Lung (tissue), 12 donors: Measurements from ENCODE around the gene CLCN1. TPM values are rescaled to one million over a fixed set of nuclear protein-coding genes. Genes with fewer than 3 reads are reported as not detected.

Experiments used
- ATAC-seq: fragments of 200-7000 bp; cut with Tn5 transposase; one replicate; pipeline ENCODE4 v1.9.1; 2020; ENCODE audit warnings: moderate number of reproducible peaks; ENCODE audit not compliant: insufficient read depth, low FRiP score
- DNase-seq, 3 donors: peaks; one replicate each; pipeline ENCODE4 v3.0.0-alpha.2; 2013 to 2017
- H3K27ac ChIP-seq, 2 donors: one replicate each; pipeline ENCODE4 v1.5.1; 2013; ENCODE audit warnings: mild to moderate bottlenecking in 2 of 2, moderate library complexity in 2 of 2, control low read depth in 1 of 2, inconsistent platforms in 1 of 2, low read depth in 1 of 2, low read length in 1 of 2
- H3K27me3 ChIP-seq, 3 donors: one replicate each; pipeline ENCODE4 v1.5.1; 2013; ENCODE audit warnings: low read length in 2 of 3; ENCODE audit not compliant: control insufficient read depth in 3 of 3, insufficient read depth in 3 of 3
- H3K36me3 ChIP-seq, 4 donors: one replicate each; pipeline ENCODE4 v1.5.1; 2013; ENCODE audit warnings: low read length in 4 of 4, mild to moderate bottlenecking in 1 of 4, moderate library complexity in 1 of 4; ENCODE audit not compliant: control insufficient read depth in 4 of 4, insufficient read depth in 4 of 4
- H3K4me1 ChIP-seq, 5 donors: one replicate each; pipeline ENCODE4 v1.5.1; 2013; ENCODE audit warnings: low read length in 5 of 5, mild to moderate bottlenecking in 2 of 5, moderate library complexity in 1 of 5; ENCODE audit not compliant: control insufficient read depth in 5 of 5, insufficient read depth in 5 of 5
- H3K4me3 ChIP-seq: one replicate; pipeline ENCODE4 v1.5.1; 2013; ENCODE audit warnings: mild to moderate bottlenecking, control low read depth, moderate library complexity
- H3K9ac ChIP-seq, 2 donors: one replicate each; pipeline ENCODE4 v1.5.1; 2013; ENCODE audit warnings: low read length in 2 of 2, control low read depth in 1 of 2; ENCODE audit not compliant: insufficient read depth in 1 of 2
- H3K9me3 ChIP-seq, 4 donors: one replicate each; pipeline ENCODE4 v1.5.1; 2013; ENCODE audit warnings: low read length in 3 of 4, mild to moderate bottlenecking in 1 of 4, moderate library complexity in 1 of 4; ENCODE audit not compliant: control insufficient read depth in 4 of 4, insufficient read depth in 3 of 4
- CTCF ChIP-seq: IDR thresholded peaks from 2 replicates; pipeline ENCODE4 v1.5.1; 2012; ENCODE audit warnings: mild to moderate bottlenecking; ENCODE audit errors: control extremely low read depth, extremely low read depth
- WGBS, 2 donors: extraction: QIAGEN DNeasy Blood & Tissue Kit; methylation state at CpG; one replicate each; pipeline ENCODE4 v1.1.7; 2013; 5-methylcytosine and 5-hydroxymethylcytosine counted together
- polyA plus RNA-seq, 2 donors: library from polyadenylated mRNA; stranded (reverse); fragments of 200-250 nt; gene quantifications; one replicate each; pipeline ENCODE4 v1.2.1, GENCODE V29; 2013
- total RNA-seq, 2 donors: library from RNA; depleted of rRNA in 1 of 2; stranded (reverse); fragments of >200 nt in 1 of 2; gene quantifications; one replicate each; pipeline ENCODE4 v1.2.1, GENCODE V29; 2014 to 2021
- donor health status: control.
- donor health status: control.
- donor health status: Bipolar disorder and iron deficiency.
- donor health status: healthy.
- donor health status: DM: yes; HTN: yes; CAD: no.

The CLCN1 gene
- total and polyA plus RNA-seq, 4 donors = 0.06 to 0.18 TPM; not detected in 2

GRCh38 chr7:143272871-143273270, 43.0 kb upstream of the CLCN1 start:
- no peak for ATAC-seq
- Histone ChIP-seq H3K27ac (no peak overlapping the region), H3K36me3 (peaks cover 7 to 14% (median 10%) of the 10 kb centered on the region in 4 donors), H3K9me3 (peaks cover 0 to under 1% (median 0%) of the 10 kb centered on the region in 4 donors), H3K4me1 (no peaks in the 10 kb centered on the region), H3K9ac (no peak overlapping the region), H3K27me3 (no peaks in the 10 kb centered on the region), H3K4me3 (no peak overlapping the region)
- WGBS, 2 donors = 92 to 95% methylated on average over 2 of the region's 2 CpGs
- TF ChIP-seq CTCF = no peak
- no peak for DNase-seq

GRCh38 chr7:143279186-143280098, 36.5 kb upstream of the CLCN1 start:
- peak; percentile 43 to 93 (median 91) for DNase-seq
- no peak overlapping the region for H3K4me3 ChIP-seq
- no peak for TF ChIP-seq CTCF
- H3K9me3 ChIP-seq = no peaks in the 10 kb centered on the region
- H3K4me1 ChIP-seq = peaks cover 0 to 15% (median 7%) of the 10 kb centered on the region in 5 donors
- H3K27me3 ChIP-seq = no peaks in the 10 kb centered on the region
- peak; percentile 53 for ATAC-seq
- WGBS, 2 donors = 42 to 53% methylated on average over 8 of the region's 8 CpGs
- H3K9ac ChIP-seq = peak overlapping the region; percentile 37 to 71
- H3K36me3 ChIP-seq = no peaks in the 10 kb centered on the region
- H3K27ac ChIP-seq = peak overlapping the region in 1 of 2 donors; percentile 41

GRCh38 chr7:143280160-143280559, 35.8 kb upstream of the CLCN1 start:
- no peaks in the 10 kb centered on the region for H3K27me3 ChIP-seq
- H3K36me3 ChIP-seq = no peaks in the 10 kb centered on the region
- peaks cover 0 to 15% (median 7%) of the 10 kb centered on the region in 5 donors for H3K4me1 ChIP-seq
- no peak overlapping the region for H3K27ac ChIP-seq
- H3K9ac ChIP-seq = no peak overlapping the region
- no peak for TF ChIP-seq CTCF
- ATAC-seq (no peak), DNase-seq (no peak)
- 60 to 85% methylated on average over 1 of the region's 1 CpG for WGBS, 2 donors
- H3K9me3 ChIP-seq = no peaks in the 10 kb centered on the region
- H3K4me3 ChIP-seq = no peak overlapping the region
